Measurements from ENCODE around the gene VRK1.

VRK1 gene

DNA sequence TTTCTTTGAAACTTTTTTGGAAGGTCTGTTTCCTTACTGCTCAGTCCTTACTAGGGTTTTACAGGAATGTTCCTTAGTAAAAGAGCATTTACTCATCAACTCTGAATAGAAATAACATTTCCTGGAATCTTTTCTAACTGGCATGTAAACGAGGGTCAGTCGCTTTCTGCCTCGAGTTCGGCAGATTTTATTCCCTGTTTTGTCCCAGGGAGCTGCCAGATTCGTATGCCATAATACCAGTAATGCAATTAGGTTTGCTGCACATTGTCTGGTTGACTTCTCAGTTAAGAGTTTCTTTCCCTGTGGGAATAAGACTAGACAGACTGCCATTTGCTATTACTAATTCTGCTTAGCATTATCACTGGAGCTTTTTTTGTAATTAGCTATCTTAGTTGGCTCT lies 91.9 kb downstream of the VRK1 start:
- DNase-seq, result no peak

DNA sequence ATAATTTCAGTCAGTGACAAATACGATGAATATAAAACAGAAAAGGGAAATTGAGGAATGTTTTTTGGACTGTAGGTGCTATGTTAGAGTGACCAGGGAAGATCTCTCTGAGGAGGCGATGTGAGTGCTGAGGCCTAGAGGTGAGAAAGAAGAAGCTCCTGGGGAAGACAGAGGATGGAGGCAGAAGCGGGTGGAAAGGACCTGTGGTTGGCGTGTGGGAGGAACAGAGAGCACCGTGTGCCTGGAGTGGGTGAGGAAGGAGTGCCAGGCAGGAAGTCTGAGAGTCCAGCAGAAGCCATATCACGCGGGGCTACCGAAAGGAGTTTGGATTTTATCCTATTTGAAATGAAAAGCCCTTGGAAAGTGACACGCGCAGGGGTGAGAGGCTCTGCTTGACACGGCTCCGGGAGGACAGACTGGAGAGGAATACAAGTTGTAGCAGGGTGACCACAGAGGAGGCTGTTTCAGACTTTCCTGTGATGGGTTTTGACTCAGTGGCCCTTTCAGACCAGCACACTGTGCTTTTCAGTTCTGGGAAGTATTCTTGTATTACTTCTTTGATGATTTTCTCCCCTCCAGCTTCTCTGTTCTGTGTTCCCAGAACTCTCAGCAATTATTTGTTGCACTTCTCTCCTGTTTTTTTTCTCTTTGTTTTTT lies 96.9 kb downstream of the VRK1 start:
- DNase-seq, result no peak

DNA sequence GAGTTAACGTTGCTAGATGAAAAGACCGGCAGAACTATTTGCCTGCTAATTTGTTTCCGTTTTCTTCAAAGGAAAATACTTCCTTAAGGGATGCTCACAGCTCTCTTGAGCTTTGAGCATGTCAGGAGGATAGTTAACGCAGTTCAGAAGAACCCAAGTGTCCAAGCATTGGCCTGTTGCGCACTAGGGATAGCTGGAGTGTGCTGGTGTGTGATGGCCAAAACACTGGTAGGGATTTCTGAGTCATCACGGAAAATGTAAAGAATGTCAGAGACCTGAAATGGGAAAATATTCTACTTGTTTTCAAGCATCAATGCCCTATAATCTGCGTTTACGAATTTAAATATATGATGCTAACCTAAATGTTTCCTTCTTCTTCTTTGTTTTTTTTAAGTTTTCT lies 97.8 kb downstream of the VRK1 start:
- DNase-seq, result no peak

DNA sequence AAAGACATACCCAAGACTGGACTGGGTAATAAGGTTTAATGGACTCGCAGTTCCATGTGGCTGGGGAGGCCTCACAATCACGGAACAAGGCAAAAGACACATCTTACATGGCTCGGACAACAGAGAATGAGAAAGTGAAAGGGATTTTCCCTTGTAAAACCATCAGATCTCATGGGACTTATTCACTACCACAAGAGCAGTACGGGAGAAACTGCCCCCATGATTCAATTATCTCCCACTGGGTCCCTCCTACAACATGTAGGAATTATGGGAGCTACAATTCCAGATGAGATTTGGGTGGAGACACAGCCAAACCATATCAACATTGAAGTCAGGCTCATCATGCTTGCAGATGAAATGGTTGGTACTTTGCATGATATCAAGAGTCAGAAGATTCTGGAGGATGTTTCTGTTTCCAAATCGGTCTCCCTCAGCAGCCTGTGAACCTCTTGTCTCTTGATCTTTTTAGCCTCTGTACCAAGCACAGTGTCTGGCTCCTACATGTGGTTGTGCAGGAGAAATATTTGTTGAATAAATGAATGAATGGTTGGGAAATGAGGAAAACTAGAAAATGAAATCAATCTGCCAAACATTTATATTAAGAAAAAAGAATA lies 98.6 kb downstream of the VRK1 start:
- no peak for DNase-seq

DNA sequence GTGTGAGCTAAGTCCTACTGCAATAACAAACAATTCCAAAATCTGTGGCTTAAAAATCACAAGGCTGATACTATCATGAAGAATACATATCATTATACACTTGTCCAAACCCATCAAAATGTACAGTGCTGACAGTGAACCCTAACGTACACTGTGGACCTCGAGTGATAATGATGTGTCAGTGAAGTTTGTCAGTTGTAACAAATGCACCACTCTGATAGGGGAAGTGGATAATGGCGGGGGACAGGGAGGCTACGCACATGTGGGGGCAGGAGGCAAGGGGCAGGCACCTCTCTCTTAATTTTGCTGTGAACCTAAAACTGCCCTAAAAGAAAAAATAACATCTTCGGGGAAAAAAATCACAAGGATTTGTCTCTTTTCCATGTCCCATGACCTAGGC lies 100.0 kb downstream of the VRK1 start:
- no peak for DNase-seq

DNA sequence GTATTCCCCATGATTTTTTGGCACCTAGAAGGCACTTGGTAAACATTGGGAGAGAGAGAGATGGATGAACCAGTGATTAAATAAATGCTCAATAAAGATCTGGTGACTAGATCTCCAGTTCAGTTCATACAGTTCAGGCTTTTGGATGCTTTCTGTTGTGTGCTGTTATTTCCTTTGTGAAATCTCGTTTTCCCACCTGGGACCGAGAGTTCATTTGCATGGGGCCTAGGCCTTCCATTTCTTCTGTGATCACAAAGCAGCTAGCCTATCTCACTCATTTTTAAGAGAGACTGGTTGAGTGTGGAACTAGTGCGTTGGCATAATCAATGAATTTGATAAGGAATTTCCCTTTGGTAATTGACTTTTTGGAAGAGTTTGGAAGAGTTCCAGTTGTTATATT lies 104.0 kb downstream of the VRK1 start:
- no peak for DNase-seq

DNA sequence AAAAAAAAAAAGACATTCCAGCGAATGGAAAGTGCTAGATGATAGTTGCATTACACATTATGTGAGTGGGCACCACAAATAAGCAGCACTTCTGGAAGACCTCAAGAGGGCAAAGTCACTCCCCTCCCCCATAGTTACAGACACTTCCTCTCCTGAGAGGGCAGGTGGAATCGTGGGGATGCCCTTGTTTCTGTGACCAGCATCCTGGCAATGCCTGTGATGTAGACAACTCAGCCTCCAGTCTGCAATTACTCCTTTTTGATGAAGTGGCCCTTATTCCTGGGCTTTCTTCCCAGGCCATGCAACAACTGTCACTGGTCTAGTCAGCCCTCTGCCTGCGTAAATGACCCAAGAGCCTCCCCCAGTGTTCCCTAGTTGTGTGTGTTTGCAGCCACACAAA lies 104.8 kb downstream of the VRK1 start:
- DNase-seq, result no peak

DNA sequence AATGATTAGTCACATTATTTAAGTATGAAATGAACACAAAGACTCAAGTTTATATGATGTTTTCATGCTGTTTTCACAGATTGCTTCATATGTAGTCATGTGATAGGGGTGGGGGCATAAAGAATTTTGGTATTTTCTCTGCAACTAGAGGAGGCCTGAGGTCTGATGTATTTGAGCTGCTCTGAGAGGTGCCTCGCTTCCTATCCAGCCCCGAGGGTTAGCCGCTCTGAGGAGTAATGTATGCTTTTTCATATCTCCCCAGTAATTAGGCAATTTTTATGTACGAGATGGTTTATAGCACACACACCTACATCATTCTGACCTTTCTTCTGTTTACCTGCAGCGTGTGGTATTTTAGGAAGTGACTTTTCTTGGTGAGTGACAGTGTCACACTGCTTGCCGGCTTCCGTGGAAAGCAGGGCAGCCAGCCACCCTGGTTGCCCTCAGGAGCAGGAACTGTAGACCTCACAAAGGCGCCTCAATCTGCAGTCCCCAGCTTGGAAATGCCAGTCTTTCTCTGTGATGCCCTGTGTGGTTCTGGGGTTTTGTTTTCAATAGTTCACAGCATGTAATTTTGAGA lies 106.4 kb downstream of the VRK1 start:
- no peak for DNase-seq

DNA sequence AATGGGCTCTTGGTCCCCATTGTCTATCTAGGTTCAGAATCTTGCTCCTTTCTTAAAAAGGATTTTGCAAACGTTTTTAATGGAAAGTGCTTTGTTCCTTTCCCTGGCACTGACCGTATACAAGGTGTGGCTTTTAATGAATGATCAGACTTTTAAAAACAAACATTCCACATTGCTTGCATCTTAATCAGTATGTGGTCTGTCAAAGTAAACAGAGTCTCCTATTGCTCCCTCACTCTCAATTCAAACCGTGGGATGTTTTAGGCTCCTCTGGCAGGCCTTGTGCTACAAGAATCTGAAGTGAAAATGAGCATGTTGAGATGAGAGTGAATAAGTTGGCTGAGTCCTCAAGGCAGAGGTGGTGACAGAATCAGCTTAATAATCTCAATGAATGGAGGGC lies 107.0 kb downstream of the VRK1 start:
- no peak for DNase-seq

DNA sequence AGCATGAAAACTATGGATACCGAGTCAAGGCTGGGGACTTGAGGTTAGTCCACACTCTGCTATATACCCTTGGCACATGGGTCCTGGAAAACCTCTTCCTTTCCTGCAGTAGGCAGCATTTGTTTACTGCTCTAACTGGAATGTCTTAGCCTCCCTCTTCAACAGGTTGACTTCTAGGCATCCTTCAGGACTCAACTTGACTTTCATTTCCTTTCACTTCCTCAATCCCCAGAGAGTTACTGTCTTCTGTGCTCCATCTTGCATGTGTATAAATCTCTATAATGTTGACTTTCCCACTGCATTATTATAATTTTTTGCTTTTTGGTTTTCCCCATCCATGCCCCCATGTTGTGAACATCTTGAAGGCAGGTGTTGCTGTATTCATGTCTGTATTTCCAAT lies 107.9 kb downstream of the VRK1 start:
- no peak for DNase-seq

DNA sequence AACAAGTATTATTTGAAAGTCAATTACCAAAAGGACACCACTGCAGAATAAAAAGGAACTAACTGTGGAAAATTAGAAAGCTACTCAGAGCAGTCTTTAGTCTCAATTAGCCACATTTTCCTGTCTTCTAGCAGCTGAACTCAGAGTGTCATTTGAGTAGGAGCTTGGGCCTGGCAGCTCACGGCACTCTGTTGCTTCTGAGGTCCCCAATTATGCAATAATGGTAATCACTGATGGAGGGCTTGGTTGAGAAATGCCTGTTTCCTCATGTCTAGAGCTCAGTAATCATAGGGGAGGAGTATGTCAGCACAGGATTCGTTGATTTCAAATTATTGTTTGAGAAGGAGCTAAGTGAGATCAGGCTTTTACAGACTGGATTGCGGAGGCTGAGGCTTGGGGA lies 108.6 kb downstream of the VRK1 start:
- no peak for DNase-seq

DNA sequence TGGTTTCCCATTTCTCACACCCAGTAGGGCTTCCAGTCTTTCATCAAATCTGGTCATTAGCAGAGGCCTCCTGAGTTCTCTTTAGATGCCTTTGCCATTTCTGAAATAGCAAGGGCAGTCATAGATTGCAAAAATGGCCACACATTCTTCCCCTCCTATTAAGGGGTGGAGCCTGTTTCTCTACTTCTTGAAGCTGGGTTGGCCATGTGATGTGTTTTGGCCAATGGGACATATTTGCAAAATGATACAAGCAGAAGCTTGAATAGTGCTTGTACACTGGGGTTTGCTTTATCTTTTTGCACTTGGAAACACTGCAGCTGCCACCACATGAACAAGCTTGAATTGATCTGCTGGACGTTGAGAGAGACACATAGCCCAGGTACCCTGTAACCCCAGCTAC lies 109.3 kb downstream of the VRK1 start:
- no peak for DNase-seq

DNA sequence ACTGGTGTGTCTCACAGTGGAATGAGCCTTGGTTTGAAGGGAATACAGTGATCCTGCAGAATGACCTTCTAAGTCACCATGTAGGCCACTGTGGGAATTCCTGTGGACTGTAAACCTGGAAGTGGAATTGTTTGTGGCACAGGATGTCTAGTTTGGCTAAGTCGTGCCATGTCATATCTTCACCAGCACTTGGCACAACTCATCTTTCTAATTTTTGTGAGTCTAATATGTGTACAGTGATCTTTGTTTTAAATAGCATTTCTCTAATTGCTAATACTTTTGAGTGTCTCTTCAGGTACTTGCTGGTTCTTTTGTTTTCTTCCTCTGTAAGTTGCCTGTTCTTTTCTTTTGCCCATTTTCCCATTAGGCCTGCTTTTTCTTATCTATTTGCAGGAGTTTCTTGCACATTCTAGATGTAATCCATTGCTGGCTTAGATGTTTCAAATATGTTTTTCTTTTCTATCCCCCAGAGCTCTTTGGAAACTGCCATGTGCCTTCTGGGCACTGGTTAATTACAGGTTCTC lies 112.7 kb downstream of the VRK1 start:
- DNase-seq, result no peak

DNA sequence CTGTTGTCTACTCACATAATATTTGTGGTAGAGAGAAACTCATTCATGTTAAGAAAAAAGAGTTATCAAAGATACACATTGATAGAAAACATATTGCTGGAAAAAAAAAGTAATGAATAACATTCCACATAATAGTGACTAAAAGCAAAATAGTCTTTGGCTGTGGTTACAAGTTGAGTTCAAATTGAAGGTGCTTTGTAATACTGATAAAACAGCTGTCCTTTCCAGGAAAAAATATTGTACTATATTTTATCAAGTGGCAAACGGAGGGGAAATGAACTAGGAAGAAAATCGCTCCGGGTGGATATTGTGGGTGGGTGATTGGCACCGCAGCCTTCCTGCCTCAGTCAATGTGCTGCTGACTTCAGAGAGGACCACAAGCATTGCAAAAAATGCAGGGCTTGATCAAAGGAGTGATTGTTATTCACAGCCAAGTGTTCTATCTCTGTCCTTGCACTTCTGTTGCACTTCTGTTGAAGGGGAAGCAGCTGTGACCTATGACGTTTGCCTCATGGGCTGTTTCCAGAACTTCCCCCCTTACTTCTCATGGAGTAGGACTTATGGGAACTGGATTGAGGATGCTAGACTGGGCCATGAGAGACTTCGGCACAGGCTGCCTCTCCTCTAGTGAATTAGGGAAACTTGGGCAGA lies 114.4 kb downstream of the VRK1 start:
- no peak for DNase-seq

DNA sequence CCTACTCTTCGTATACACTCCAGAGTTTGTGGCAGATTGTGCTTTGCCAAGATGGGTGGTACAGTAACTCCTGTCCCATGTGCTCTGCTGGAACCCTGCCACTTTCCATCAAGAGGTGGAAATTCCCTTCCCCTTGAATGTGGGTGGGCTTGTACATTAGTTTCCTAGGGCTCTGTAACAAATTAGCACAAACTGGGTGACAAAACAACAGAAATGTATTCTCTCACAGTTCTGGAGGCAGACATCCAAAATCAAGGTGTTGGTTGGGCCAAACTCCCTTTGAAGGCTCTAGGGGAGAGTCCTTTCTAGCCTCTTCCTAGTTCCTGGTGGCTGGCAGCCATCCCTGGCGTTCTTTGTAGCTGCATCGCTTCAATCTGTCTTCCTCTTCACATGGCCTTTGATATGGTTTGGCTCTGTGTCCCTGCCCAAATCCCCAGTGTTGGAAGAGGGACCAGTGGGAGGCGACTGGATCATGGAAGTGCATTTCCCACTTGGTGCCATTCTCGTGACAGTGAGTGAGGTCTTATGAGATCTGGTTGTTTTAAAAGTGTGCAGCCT lies 117.5 kb downstream of the VRK1 start:
- no peak for DNase-seq

DNA sequence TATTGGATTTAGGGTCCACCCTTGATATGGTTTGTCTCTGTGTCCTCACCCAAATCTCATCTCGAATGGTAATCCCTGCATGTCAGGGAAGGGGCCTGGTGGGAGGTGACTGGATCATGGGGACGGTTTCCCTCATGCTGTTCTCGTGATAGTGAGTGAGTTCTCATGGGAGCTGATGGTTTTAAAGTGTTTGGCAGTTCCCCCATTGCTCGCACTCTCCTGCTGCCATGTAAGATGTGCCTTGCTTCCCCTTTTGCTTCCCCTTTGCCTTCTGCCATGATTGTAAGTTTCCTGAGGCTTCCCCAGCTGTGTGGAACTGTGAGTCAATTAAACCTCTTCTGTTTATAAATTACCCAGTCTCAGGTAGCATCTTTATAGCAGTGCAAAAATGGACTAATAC lies 118.3 kb downstream of the VRK1 start:
- DNase-seq, result no peak

DNA sequence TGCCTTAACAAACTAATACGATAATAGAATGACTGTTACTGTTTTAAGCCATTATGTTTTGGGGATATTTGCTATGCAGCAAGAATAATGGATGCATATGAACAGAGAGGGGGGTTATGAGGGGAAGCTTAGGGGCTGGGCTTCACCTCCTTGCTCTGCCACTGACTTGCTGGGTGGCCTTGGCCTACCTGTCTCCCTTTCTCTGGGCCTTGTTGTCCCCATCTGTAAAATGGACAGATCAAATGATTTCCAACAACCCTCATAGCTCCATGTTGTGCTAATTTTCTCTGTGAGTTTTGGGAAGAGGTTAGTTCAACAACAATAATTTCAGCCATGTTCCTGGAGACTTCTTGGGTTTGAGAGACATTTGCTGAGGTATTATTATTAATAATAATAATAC lies 119.6 kb downstream of the VRK1 start:
- no peak for DNase-seq

DNA sequence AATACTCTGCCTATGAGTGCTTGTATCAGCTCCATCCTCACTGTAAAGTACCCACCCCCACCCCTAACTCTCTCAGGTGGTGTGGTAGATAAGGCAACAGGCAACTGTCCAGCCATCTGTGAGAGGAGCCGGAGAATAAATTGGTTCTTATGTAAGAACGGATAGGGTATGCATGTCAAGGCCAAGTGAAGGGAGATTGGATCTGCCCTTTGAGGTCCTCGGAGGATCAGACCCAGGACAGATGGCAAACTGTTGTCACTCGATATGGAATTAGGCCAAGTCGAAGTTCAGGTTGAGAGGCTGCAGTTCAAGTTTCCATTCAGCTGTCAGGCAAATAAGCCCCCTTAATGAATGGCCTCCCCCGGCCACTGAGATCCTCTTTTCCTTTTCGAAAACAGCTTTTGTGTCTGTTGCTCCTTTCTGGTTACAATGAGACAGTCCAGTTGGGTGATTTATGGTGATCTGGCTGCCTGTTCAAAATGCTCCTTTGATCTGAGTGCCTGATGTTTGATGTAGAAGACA lies 120.3 kb downstream of the VRK1 start:
- DNase-seq, result no peak

DNA sequence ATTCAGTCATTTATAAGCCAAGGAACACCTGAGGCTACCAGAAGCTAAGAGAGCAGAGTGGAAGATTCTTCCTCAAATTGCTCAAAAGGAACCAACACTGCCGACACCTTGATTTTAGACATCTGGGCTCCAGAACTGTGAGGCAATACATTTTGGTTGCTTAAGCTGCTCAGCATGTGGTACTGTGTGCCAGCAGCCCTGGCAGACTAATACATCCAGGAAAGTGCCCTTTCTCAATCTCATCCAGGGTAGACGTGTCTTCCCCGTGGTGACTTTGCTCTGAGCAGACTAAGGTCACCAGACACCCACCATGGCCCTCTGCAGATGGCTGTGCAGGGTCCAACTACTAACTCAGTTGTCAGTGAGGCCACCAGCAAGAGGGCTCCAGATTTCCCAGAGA lies 122.8 kb downstream of the VRK1 start:
- DNase-seq, result no peak

DNA sequence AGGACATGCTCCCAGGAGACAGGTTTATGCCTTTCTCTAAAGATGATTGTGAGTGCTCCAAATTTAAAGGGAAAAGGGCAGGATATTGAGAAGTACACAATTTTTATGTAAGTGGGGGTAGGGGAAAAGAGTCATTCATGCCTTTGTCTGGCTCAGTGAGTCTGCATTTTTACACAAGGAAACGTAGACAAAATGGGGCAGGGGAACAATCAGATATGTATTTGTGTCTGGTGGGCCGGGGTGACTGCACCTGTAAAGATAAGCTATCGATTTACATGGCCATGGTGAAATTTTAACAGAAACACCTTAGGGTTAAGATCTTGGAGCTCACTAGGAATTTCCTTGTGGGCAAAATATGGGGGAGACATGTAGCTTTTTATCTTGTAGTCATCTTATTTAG lies 123.6 kb downstream of the VRK1 start:
- DNase-seq, result no peak

DNA sequence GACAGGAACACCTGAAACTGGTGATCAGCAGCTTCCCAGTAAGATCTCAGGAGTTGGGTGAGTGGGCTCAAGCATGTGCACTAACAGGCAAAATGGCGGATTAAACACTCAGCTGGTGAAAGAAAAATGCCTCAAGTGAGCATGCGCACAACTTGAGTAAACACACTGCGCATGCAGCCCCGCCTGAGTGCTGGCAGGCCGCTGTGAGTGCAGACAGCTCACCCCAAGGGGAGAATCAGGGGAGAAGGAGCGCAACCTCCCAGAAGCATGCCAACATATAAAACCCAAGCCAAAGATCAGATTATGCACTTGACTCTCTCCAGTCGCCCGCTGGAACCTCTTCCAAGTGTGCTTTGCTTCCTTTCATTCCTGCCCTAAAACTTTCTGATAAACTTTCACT lies 125.8 kb downstream of the VRK1 start:
- no peak for DNase-seq

DNA sequence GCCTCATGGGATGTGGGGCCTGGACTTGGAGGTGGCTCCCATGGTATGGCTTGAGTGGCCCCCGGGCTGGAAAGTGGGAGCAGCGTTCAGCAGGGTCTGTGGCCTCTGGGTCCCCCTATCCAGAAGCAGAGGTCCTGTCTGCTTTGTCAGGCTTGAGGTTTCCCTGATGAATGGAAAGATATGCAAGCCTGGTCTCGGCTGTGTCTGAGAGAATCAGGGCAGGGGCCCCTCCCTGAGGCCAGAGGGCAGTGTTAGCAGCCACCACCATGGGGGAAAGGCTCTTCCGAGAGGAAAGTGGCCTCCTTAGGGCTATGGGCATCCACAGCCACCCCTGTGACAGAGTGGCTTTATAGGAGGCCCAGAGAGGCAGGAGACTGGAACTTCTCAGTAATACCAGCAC lies 128.2 kb downstream of the VRK1 start:
- DNase-seq, result no peak

DNA sequence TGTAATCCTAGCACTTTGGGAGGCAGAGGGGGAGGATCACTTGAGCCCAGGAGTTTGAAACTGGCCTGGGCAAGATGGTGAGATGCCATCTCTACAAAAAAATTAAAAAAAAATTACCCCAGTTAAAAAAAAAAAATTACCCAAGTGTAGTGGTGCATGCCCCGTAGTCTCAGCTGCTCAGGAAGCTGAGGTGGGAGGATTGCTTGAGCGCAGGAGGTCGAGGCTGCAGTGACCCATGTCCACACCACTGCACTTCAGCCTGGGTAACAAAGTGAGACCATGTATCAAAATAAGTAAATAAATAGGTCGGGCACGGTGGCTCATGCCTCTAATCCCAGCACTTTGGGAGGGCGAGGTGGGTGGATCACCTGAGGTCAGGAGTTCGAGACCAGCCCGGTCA lies 128.8 kb downstream of the VRK1 start:
- DNase-seq, result no peak

Measured in stimulated activated CD4-positive, alpha-beta T cell treated with anti-CD3 and anti-CD28 coated beads, Interleukin-4, amount 100 ng/mL, for 24 hours (primary cell).